HG03103 (cell line): Measurements from ENCODE around the gene C17orf113.

Source experiments
- ATAC-seq: cut with Tn5 transposase; IDR thresholded peaks from one replicate; pipeline ENCODE4 v1.9.1; 2021; ENCODE audit warnings: low read depth; ENCODE audit not compliant: unreplicated experiment

Gene C17orf113

DNA sequence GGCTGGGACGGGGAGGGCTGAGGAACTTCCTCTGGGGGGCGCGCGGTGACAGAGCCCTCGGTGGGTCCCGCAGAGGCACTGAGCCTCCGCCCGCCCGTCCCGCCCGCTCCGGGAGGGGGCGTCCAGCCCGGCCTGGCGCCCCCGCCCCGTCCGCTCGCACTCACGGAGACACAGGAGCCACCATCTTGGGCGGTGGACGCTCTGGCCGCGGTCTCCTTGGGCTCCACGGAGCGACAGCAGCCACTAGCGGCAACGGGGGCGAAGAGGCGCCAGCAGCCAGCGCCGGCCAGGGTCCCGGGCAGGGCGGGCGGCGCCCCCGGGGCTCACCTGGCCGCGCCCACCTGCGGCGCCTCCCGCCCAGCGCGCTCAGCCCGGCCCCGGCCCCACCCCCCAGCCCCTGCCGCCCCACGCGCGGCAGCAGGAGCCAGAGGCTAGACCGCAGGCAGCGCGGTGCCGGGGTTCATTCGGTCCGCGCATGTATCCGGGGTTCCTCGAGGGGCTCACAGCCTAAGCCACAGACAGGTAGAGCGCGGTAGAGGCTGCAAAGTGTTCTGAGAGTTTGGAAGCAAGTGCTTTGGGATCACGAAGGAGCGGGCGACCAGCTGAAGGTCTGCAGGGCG lies at the start of gene C17orf113:
TSS of gene C17orf113 (minus strand) at position 209 of the 620 bp plus-strand sequence. CDS start 7,225 bp downstream, outside the sequence.
- no peak for ATAC-seq

DNA sequence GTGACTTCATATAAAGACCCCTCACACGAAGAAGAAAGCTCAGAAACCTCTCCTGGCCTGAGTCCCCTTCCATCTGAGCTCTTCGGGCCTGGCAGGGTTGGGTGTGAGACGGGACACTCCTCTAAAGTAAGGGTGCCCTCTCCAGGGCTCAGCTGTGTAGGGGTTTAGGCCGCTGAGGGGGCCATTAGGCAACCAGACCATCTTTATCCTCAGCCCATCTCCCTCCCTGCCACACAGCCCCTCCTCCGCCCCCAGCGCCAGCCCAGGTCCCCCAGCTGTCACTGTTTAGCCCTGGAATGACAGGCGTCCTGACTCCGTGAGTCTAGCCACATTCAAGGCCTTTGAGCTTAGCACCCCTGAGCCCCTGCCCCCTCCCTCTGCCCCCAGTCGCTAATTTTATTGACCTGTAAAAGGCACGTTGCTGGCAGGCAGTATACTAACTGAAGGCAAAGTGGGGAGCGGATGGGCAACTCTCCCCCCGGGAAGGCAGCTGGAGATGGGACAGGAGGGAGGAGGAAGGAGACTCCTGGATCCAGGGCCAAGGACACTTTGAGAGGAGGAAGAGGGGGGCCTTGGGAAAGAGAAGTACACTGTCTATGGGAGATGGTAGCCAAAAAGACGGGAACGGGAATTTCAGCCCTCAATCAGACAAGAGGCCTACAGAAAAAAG lies 48.5 kb upstream of the C17orf113 start:
- ATAC-seq: no peak

DNA sequence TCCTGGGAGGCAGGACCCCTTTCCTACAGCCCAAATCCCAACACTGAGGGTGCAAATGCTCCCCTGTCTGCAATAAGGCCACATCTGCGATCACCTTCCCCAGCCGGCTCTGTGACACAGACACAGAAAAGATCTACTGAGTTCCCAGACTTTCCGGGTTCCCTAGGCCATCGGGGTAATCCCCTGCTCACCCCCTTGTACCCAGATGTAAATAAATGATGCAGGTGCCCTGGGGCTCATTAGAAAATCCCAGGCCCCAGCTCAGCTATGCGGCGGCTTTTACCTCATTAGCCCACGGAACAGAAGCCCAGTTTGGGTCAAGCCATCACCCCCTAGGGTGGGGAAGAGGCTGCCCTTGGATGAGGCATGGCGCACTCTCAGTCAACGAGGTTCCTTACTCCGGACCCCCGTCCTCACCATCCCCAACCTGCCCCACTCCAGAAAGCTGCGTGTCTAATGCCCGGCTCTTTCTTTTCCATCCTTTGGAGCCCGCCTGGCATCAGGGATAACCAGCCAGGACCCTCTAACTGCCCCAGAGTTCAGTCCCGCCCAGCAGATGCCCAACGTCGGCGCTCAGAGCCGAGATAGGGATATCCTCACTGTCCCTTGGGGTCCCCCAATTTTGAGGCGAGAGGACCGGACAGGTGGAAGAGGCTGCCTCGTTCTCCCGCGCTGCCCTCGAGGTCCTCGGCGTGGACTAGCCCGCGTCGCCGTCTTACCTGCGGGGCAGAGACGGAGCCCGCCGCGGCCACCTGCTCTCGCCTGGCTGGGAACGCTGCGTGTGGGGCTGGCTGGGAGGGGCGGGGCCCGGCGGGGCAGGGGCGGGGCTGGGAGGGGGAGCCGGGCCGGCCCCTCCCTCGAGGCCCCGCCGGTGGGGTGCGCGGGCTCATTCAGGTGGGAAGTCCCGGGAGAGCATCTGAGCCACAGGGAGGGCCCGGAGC lies 47.6 kb upstream of the C17orf113 start, which contains the start of gene ZNF385C:
TSS of gene ZNF385C (minus strand) at position 783 of the 941 bp plus-strand sequence. CDS start 35,417 bp downstream, outside the sequence.
- no peak for ATAC-seq

DNA sequence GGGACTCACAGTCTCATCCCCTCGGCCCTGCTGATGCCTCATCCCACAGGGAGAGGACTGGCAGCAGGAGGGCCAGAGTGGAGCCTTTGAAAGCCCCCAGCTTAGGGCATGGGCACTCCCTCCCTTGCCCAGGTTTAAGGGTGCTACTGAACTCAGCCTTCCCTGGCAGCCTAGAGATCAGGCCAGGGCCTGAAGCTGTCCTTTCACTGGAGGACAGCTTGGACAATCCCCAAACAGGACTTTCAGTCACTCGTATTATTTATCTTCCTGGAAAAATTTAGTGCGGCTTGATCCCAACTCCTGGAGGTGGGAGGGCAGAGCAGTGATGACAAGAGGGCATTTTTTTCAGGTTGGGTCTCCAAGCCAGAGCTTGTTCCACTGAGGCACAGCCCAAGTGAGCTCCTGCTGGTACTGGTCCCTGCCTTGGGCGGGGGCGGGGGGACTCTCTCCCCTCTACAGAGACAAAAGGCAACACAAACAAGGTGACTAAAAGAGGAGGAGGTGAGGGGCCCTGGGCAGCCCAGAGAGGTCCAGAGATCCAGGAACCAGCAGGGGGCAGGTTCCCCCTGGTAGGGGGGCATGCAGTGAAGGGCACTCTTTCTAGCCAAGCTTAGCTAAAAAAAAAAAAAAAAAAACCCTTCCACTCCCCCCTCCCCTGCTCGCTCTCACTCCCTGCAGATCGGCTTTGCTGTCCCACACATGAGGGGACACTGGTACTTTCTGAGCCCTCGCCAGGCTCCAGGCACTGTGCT lies 46.1 kb upstream of the C17orf113 start:
- no peak for ATAC-seq

DNA sequence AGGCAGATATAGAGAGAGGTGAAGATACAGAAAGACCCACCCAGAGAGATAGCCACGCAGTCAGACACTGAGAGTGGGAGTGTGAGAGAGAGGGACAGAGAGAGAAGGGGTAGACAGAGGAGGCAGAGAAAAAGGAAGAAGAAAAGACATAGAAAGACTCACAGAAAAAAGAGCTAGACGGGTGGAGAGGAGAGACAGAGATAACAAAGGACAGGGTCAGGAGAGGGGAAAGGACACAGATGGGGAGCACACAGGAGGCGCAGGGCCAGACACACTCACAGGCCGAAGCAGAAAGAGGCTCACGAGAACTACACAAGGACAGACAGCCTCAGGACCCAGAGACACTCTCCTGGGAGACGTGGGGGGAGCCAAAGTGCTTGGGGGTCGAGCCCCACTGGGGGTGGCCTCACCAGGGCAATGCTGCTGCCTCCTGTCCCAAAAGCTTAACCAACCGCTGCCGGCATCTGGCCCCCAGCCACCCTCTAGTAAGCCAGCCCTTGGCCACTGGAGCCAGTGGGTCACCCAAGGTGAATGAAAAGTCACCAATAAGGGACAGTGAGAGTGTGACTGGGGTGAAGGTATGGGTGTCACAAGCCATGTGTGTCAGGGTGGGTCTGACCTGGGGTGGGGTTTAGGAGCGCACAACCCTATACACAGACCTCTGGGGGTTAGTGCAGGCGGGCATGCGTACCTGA lies 44.1 kb upstream of the C17orf113 start:
- ATAC-seq: no peak

DNA sequence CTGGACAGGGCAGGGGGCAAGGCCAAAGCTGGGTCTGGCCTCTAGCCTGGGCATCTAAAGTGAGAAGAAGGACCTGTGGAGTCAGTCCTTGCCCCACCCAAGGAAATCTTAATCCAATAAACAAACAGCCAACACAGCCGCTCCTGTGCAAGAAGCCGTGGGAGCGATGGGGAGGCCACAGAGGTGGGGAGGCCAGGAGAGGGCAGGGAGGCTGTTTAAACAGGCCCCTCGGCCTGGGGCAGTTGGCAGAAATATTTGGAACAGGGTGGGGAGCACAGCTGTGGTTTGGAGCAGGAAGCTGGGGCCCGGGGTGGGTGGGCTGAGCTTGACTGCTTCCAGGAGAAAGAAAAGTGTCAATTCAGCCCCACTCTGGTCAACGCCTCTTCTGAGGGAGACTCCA lies 42.5 kb upstream of the C17orf113 start:
- no peak for ATAC-seq

DNA sequence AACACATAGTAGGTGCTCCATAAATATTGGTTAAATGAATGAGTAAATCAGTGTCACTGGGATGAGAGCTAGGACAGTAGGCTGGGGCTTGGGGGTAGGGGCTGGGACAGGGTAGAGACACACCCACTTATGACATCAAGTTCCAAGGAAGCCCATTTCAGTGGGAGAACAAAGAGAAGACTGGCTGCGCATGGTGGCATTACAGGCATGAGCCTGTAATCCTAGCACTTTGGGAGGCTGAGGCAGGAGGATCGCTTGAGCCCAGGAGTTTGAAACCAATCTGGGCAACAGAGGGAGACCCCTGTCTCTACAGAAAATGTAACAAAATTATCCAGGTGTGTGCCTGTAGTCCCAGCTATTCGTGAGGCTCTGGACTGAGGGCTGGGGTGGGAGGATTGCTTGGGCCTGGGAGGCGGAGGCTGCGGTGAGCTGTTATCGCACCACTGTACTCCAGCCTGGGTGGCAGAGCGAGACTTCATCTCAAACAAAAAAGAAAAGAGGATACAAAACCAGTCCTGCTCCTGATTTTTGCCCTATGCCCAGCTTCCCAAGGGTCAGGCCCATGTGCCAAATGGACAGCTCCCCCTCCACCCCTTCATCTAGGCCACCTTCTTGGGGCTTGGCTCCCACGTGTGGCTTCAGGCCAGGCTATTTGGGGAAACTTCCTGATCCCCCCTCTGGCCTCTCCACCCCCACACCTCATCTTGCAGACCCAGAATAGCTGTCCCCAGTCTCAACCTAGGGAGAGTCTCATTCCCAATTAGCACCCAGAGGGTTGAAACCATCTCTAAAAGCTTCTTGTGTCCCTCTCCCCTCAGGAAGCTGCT lies 40.8 kb upstream of the C17orf113 start:
- ATAC-seq: no peak

DNA sequence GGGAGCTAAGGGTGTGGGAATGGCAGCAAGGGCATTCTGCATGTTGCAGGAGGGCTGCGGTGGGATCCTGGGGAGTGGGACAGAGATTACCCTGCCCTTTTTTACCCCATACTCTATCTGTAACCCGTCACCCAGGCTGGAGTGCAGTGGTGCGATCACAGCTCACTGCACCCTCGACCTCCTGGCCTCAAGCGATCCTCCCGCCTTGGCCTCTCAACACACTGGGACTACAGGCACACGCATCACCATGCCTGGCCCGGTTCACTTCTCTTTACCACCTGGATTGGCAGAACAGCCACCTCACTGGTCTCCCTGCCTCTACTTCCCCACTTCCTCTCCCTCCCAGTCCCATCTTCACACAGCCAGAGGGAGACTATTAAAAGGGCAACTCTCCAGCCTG lies 38.3 kb upstream of the C17orf113 start:
- ATAC-seq: no peak

DNA sequence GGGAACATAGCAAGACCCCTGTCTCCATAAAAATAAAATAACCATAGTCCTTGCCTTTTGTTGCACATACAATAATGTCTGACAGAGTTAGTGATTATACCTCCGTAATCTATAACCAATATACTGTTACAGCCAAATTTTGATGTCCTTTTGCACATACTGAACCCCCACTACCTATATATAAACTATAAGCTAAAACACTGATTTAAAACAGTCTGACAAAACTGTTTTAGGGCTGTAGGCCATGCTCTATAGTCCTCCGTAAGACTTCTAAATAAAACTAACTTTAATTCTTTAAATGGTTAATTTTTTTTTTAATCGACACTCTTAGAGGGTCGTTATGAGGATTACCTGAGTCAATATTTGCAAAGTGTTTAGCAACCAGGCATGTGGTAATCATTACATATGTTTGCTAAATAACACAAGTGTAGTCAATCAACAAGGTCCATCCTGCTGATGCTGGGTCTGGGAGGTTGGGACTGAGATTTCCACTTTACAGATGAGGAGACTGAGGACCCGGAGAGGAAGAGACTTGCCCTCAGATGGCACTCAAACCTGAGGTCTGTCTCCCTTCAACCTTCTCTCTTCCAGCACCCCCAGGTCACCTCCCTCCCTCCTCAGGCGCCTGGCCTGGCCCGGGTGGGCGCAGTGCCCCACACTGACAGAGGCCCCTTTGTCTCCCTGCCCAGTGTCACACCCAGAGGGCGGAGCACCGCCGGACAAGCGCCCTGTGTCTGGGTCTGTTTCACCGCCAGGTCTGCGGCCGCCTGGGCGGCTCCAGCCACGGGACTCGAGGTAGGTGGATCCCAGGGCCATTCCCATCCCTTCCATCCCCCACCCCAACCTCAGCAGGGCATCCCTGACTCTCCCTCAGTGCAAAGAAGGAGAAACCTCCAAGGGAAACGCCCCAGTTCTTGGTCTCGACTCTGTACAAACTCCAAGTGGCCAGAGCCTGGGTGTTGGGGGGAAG lies 37.6 kb upstream of the C17orf113 start:
- ATAC-seq: no peak

DNA sequence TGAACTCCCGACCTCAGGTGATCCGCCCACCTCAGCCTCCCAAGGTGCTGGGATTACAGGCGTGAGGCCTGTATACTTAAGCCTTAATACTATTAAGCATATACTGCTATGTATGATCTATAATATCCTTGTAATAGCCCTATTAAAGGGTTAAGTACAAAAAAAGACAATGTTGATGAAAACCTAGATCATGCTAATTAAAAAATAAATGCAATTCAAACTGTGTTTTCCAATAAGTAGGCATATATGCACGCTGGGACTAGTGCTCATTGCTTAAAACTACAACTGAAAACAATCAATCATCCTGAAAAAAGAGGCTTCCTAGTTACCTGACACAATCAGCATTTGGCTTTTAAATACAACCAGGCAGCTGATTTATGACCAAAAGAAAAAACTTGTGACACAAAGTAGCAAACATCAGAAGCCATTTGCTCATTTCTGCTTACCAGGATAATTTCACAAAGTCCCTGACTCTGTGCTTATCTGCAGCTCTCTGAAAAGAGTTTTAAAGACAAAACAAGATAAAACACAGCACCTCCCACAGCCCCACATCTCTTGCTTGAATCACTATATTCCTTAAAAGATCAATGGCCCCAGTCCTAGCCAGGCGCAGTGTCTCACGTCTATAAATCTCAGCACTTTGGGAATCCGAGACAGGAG lies 36.8 kb upstream of the C17orf113 start:
- no peak for ATAC-seq

DNA sequence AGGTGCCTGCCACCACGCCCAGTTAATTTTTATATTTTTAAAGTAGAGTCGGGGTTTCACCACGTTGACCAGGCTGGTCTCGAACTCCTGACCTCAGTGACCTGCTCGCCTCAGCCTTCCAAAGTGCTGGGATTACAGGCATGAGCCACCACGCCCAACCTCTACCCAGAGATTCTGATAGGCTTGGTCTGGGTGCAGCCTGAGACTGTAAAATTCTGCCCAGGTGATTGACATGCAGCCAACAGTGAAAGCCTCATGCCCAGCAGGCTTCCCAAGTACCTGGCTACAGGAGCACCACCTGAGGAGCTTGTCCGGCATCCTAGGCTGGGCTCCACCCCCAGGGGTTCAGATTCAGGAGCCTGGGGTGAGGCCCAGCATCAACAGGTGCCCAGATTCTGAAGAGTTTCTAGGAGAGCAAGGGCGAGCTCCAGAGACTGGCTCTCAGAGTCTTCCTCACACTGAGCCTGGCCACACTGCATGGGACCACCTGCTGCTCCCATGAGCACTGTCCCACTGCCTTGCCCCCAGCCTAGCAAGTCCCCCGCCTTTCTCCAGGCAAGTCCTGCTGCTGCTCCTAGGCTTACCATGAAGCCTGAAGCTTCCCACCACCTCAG lies 31.2 kb upstream of the C17orf113 start:
- no peak for ATAC-seq

DNA sequence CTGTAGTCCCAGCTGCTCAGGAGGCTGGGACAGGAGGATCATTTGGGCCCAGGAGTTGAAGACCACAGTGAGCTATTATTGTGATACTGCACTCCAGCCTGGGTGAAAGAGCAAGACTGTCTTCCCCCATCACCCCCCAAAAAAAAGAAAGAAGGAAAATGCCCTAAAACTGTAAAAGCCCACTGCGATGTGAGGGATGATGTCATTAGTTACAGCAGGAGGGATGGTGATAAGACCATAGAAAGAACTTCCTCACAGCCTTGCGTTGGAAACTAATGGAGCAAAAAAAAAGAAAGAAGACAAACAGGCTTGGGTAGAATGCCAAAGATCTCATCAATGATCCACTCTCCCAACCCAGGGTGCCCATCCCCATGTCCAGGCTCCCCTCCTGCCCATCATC lies 29.1 kb upstream of the C17orf113 start:
- ATAC-seq: no peak

DNA sequence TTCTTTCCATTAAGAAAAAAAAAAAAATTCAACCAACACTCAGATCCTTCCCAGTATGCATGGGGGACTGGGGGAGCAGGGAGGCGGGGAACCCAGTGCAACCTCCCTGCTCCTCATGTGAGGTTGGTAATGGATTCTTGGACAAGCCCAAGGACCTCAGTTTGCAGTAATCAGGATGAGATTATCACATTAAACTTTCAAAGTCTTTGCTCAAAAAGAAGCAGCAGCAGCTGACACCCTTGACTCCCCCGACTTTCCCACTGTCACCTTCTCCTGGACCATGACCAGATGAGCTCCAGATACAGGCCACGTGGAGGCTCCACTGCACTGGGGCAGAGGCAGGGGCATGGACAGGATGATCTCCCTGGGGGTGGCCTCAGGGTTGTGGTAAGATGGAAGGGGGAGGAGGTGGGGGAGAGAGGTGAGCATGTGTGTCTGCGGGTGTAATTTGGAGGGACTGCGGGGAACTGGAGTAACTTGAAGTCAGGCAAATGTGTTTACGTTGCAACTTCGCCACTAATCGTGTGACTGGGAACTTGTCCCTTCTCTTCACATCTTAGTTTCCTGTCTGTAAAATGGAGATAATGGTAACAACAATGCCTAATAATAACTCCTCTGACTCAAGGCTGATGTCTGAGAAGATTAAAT lies 28.1 kb upstream of the C17orf113 start:
- ATAC-seq: no peak

DNA sequence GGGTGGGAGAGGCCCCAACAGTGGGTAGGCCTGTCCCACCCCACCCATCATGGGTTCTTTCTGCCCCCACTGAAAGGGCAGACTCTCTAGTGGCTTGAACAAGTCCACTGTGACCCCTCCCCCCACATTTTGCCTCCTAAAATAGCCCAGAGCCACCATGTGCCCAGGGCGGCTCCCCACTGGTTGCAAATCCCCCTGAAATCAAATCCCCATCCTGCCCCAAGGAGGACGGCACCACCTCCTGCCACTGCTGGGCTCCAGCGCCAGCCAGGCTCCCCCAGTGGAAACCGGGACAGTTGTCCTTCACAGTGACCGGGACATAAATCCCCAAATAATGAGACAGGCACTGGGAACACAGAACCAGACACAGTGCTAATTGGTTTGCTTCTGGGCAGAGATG lies 27.4 kb upstream of the C17orf113 start:
- no peak for ATAC-seq

DNA sequence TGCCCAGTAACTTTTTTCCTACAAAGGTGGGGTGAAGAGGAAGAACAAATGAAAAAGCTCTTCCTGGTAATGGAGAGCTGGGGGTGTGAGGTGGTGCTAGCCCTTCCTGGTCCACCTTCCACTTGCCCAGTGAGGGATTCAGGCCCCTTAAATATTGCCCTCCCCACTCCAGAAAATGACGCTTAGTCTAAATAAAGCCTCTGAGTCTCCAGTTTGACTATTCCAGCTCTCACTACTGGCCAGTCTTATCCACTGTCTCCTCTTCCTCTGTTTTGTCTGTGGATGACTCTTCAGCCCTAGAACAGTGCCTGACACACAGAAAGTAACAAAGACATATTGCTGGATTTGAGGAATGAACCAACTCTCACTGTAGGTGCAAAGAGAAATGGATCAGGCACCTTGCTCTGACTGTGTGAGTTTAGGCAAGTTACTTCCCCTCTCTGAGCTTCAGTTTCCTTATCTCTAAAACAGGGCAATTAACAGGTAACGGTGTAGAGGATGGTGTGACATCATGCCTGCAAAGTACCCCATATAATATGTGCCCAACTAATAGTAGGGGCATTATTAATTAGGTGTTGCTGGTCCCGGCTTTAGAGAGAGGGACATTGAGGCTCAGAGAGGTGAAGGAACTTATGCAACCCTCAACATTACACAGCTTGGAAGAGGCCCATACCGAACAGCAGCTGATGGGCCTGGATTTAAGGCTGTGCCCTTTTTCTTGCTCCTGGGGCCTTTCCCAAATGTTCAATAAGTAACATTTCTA lies 26.6 kb upstream of the C17orf113 start:
- no peak for ATAC-seq

DNA sequence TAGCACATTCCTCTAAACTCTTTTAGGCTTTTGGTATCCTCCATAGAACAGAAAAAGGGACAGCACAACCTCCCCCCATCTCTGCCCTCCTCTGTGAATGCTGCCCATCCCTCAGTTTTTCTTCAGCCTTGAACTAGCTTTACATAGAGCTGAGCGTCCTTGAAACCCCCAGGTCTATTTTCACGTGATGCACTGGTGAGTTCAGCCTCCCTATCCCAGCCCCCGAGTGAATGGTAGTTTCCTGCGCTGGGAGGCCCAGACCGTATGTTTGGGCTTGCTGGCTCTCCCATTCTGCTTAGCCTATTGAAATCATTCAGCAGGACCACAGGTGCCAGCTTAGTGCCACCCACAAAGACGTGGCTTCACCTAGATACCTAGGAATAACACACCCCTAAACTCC lies 25.4 kb upstream of the C17orf113 start:
- no peak for ATAC-seq
